Activated effector memory CD4-positive, alpha-beta T cell treated with anti-CD3 and anti-CD28 coated beads, Interleukin-2, amount 50 U/mL, for 16 hours (primary cell): ENCODE data around the gene KCNH5.
"Not testable (repeated sequence)": the region's sequence is repeated elsewhere in the genome, so short reads cannot be mapped to it uniquely, and the experiment has no call there.

Source experiments
- DNase-seq: peaks from one replicate; pipeline ENCODE4 v3.0.0-alpha.2; 2020

KCNH5 gene

GRCh38 chr14:62864588-62864987, 180.7 kb downstream of the KCNH5 start:
- no peak for DNase-seq

DNA sequence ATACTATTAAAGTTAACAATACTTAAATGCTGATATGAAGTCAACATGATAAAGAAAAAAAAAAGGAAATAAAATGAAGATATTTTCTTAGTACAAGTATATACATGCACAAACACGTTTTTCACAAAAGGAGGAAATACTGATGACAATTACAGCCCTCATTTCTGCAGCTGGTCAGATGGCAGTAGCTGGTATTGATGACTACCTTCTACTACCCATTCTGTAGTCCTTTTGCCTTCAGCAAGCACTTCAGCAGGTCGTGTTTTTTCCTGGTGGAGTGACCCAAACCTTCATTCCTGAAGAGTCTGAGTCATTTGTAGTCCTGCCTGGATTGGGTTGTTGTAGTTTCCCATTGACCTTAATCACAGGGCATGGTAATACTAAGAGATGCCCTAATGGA, 187.2 kb downstream of the KCNH5 start:
- not testable (repeated sequence) for DNase-seq

- DNase-seq, result no peak
These were observed 190.3 kb downstream of the KCNH5 start for GRCh38 chr14:62854951-62855350.

DNA sequence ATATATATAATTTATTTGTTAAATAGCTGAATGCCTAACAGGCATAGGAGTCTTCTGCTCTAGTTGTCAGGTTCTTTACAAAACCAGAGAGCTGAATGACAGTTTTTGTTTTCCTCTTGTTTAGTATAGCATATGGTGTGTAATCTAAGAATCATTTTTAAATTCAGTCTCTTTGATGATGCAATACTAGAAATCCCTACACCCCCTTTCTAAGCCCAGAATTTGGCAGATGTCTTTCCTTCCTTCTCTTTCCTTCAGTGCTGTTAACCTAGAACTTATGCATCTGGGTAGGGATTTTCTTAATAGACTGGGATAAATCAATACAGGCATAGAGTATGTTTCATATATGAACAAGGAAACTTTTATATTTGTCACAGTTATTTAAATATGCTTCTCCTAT, 198.1 kb downstream of the KCNH5 start:
- no peak for DNase-seq

DNA sequence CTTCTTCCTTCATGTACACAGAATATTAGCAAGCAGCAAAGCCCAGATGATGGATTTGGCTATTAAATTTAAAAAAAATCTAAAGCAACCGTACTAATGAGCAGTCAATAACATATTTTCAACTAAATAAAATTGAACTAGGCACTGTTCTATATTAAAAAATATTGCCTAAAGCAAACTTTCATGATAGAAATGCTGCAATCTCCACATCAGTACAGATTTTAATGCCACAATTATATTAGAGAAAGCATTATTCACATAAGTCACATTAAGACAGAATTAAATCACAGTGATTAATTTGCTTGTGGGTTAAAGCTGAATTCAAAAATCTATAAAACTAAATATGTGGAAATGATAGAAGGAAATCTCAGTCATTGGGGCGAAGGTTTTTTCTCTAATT, 200.7 kb downstream of the KCNH5 start:
- DNase-seq, result no peak

GRCh38 chr14:62824086-62824485, 221.2 kb downstream of the KCNH5 start:
- DNase-seq, result no peak

GRCh38 chr14:62819931-62820330, 225.3 kb downstream of the KCNH5 start:
- no peak for DNase-seq

GRCh38 chr14:62807636-62808035, 237.6 kb downstream of the KCNH5 start:
- DNase-seq, result no peak

DNA sequence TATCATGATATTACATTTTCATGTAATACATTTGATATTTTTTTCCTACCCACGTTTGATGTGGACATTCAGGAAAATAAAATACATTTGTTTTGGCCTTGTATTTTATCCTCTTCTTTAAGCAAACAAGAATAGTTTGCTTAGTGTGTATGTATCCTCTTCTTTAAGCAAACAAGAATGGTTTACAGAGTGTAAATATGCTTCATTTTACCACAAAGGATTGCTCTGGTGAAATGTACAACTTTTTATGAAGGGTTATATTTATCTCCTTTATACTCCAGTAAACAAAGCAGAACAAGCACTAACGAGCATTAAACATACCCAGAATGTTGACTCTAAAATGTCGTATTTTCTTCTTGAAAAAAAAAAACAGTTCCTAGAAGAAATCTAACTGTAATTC, 244.7 kb downstream of the KCNH5 start:
- DNase-seq, result no peak

DNA sequence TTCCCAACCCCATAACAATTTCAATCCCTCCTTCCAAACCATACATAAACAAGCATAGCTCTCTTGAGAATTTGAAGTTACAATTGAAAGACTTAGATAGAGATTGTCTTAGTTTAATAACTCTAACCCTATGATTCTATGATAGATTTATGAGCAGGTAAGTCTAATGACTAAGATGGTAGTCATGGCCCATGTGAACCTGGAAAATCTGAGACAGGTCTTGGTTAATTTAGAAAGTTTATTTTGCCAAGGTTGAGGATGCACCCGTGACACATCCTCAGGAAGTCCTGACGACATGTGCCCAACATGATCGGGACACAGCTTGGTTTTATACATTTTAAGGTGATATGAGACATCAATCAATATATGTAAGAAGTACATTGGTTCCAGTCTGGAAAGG, 248.8 kb downstream of the KCNH5 start:
- no peak for DNase-seq

DNA sequence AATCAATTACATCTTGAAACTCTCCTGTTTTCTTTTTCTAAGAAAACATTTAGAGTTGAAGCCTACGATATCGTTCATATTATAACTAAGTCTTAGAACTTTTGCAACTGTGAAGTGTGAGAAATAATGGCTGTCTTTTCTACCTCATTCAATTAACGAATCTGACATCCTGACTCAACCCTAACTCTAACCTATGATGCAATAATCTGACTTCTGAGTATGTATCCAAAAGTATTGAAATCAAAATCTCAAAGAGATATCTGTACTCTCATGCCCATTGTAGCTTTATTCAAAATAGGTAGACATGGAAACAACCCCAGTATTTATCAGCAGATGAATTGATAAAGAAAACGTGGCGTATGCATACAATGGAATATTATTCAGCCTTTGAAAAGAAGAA, 252.7 kb downstream of the KCNH5 start:
- no peak for DNase-seq

- DNase-seq, result not testable (repeated sequence)
These were observed 263.9 kb downstream of the KCNH5 start for GRCh38 chr14:62781328-62781727.

DNA sequence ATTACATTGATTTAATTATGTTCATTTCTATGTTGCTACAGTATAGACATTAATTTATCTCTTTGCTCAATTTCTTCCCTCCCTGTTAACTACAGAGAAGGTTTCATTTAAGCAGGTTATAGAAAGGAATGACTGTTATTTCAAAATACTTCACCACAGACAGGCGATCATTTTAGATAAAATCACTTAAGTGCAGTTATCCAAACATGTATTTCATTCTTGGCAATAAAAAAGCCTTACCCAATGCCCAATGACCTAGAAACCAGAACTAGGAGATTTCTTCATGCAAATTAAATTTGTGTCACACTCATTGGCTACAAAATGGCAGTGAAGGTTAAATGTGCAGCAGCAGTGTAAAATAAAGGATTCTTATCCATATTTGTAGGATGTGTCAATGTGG, 266.4 kb downstream of the KCNH5 start:
- no peak for DNase-seq

DNA sequence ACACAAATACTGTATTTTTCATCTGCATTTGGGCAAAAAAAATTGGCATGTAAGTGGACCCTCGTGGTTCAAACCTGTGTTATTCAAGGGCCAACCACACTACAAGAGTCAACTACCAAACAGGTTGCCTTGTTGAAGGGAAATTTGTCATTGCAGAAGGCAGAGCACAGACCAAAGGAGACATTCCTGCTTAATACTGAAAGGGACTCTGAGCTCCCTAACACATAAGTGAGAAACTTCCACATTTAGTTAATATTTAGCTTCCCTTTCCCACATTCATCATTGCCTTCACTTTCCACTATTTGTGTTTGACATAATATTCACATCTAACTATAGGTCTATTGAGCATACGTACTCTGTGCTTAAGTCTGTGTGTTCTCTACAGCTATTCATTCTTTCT, 266.9 kb downstream of the KCNH5 start:
- DNase-seq, result no peak

DNA sequence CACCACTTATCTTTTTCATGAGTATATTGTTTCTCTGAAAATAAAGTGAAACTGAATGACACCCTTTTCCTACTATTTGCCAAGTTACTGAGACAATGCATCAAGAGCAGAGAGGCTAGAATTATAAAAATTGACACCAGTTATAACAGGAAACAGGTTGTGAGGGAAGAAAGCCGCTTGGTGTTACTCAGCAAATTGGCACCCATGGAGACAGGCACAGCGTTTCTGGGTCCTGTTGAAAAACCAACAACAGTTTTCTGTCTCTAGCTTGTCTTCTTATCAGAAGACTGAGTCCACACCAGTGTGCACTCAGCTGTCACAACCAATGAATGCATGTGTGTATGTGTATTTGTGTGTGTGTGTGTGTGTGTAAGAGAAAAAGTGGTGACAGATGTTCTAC, 267.7 kb downstream of the KCNH5 start:
- DNase-seq, result no peak

- no peak for DNase-seq
These were observed 269.0 kb downstream of the KCNH5 start for GRCh38 chr14:62776300-62776699.

DNA sequence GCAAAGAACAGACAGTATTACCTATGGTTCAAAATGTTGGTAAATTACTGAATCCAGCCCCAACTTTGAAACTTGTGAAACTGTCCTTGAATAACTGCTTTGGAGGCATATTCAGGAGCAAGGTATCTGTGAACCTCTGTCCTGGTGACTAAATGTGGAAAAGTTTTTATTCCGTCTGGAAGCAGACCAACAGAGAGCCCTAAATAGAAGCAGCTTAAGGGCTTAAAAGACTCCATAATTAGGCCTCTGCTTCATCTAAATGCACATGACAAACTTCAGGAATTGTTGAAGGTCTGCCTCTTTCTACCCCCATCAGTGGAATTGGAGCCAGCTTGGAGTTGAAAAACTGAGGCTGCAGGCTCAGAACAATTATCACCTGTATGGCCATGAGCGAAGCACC, 276.5 kb downstream of the KCNH5 start:
- DNase-seq, result no peak

DNA sequence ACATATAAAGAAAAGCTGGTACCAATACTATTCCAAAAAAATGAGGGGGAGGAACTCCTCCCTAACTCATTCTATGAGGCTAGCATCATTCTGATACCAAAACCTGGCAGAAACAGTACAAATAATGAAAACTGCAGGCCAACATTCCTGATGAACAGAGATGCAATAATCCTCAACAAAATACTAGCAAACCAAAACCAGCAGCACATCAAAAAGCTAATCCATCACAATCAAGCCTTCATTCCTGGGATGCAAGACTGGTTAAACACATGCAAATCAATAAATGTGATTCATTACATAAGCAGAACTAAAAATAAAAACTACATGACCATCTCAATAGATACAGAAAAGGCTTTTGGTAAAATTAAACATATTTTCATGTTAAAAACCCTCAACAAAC, 281.3 kb downstream of the KCNH5 start:
- no peak for DNase-seq

DNA sequence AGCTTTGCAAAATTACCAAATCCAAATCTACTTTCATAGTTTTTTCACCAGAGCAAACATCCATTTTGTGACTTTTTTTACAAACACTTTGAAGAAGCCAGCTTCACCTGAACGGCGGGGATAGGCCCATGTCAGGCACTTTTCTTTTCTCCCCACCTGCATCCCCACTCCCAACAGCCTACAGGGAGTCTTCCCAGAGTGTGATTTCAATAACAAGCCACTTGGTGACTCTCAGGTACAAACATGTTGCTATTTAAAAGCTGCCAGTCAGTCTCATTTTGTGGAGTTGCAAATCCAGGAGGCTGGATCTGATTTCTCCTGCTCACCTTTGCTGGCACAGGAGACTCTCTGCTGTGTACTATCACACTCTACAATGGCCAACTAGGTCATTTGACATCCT, 285.5 kb downstream of the KCNH5 start:
- no peak for DNase-seq

DNA sequence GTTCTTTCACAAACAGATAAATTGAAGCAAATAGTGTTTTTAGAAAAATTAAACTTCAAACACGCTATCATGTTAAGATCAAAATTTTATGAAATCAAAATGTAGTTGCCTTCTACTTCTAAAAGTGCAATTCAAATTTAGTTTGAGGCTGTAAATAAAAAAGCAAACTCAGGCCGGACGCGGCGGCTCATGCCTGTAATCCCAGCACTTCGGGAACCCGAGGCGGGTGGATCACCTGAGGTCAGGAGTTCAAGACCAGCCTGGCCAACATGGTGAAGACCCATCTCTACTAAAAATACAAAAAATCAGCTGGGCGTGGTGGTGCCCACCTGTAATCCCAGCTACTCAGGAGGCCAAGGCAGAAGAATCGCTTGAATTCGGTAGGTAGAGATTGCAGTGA, 298.4 kb downstream of the KCNH5 start:
- DNase-seq, result not testable (repeated sequence)

DNA sequence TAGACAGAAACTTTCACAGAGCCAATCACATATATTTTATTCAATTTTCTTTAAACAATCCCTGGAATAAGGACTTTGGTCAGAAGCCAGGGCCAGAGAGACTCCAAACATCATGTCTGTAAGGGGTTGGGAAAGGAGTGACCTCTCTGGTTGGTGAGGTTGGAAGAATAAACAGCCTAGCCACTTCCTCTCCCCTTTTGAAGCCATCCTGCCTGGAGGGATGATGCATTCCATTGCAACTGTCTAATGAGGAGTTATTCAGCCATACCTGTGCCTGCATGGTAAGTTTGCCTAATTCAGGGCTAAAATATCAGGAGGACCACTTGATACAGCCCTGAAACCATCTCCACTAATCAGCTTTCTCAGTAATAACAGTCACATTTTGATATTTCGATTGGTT, 299.8 kb downstream of the KCNH5 start:
- DNase-seq, result no peak

DNA sequence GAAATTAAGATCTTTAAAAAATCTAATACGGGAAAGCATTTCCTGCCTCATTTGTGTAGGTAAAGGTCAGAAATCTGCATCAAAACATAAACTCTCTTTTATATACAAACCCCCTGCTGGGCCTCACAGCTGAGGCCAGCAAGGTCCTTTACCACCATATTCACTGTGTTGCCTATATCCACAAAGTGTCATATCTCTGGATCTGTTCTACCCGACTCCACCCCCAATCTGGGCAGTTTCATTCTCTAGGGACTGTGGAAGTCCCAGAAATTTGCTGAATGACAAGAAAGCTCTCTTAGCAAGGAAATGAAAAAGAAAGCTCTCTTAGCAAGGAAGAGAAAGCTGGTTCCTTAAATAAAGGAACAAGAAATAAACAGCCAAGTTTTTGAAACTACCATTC, 301.7 kb downstream of the KCNH5 start:
- no peak for DNase-seq

GRCh38 chr14:62743118-62743517, 302.1 kb downstream of the KCNH5 start:
- no peak for DNase-seq

GRCh38 chr14:62739647-62740046, 305.6 kb downstream of the KCNH5 start:
- DNase-seq, result no peak

- DNase-seq, result no peak
These were observed 308.9 kb downstream of the KCNH5 start for GRCh38 chr14:62736048-62737043.
